Stimulated activated CD8-positive, alpha-beta memory T cell treated with anti-CD3 and anti-CD28 coated beads, Interleukin-12 subunit alpha, Interleukin-12 subunit beta, amount 100 ng/mL, for 4 hours (primary cell): ENCODE results near the gene TBC1D20.

Source experiments
- DNase-seq: peaks from one replicate; pipeline ENCODE4 v3.0.0-alpha.2; 2020; ENCODE audit warnings: low read depth

Gene TBC1D20

DNA sequence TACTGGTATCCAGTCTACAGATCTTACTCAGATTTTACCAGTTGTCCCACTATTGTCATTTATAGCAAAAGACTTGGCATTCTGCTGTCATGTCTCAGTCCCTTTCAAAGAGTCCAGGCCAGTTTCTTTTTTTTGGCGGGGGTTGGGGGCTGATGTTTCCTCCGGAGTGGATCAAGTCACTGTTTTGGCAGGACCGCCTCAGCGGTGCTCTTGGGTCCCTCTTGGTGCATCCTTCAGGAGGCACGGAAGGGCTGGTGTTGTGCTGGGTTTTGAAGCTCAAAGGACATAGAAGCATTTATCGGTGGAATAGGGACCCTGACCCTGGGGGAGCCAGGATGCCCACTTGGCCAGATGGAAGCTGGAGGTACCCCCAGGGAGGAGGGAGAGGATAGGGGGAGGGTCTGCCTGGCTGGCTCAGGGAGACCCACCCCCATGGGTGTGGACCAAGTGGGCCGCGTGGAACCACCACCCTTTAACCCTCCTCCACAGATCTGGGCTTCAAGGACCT is 43.4 kb downstream of the TBC1D20 start:
- DNase-seq = no peak

DNA sequence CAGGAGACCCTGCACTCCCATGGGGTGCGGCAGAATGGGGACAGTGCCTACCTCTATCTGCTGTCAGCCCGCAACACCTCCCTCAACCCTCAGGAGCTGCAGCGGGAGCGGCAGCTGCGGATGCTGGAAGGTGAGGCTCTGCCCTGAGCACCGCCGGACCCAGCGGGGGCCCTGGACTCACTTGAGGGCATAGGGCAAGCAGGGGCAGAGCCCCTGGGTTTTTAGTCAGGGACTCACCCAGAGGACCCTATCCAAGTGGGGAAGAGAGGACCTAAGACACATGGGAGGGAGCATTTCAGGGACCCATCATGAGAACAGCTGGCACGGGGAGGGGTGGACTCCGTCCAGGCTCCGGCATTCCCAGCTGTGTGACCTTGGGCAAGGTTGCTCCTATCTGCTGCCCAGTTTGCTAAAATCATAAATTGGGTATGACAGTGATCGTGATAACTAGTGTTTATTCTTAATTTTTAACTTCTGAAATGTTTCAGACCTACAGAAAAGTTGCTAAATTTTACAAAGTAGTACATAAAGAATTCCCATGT is 44.5 kb downstream of the TBC1D20 start:
- no peak for DNase-seq

DNA sequence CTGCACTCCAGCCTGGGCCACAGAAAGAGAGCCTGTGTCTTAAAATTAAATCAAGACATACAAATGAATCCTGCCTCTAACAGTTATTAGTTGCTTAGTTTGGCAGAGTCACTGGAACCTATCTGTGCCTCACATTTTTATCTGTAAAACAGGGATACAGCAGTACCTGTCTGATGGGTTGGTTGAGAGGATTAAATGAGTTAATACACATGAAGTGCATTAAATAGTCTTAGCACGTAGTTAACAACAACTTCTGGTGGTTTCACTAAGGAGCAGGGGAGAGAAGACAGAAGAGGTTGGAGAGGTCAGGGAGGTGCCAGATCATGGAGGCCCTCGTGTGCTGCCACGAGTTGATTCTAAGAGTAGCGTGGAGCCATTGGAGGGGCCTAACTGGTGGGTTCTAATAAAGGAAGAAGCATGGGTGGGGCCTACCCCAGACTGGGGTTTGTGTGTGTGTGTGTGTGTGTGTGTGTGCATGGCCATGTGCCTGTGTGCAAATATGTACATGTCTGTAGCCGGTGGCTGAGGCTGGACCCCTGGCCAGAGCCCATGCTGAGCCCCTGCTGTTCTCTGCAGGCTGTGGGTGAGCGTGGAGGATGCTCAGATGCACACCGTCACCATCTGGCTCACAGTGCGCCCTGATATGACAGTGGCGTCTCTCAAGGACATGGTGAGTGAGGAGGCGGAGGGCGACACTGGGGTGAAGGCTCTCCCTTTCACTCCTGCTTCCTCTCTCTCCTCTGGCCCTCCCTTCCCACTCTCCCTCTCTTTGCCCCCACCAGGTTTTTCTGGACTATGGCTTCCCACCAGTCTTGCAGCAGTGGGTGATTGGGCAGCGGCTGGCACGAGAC is 45.2 kb downstream of the TBC1D20 start:
- no peak for DNase-seq

DNA sequence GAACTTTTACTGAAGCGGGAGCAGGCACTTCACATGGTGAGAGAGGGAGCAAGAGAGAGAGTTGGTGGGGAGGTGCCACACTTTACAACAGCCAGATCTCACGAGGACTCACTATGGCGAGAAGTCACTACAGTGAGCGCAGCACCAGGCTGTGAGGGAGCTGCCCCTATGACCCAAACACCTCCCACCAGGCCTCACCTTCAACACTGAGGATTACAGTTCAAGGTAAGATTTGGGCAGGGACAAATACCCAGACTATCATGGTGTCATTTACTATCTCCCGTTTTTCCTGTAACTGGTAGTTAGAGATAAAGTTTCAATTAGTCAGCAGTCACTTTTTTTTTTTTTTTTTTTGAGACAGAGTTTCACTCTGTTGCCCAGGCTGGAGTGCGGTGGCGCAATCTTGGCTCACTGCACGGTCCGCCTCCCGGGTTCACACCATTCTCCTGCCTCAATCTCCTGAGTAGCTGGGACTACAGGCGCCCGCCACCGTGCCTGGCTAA is 46.5 kb downstream of the TBC1D20 start:
- DNase-seq = no peak

DNA sequence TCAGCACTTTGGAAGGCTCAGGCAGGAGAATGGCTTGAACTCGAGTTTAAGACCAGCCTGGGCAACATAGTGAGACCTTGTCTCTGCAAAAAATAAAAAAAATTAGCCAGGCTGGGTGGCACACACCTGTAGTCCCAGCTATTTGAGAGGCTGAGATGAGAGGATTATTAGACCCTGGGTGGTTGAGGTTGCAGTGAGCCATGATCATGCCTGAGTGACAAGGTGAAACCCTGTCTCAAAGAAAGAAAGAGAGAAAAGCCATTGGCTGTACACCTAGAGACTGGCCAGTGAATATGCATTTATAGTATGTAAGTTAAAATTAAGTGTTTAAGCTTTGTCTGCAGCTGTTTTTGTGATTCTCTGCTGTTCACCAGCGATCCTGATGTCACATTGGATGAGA is 48.2 kb downstream of the TBC1D20 start:
- no peak for DNase-seq

DNA sequence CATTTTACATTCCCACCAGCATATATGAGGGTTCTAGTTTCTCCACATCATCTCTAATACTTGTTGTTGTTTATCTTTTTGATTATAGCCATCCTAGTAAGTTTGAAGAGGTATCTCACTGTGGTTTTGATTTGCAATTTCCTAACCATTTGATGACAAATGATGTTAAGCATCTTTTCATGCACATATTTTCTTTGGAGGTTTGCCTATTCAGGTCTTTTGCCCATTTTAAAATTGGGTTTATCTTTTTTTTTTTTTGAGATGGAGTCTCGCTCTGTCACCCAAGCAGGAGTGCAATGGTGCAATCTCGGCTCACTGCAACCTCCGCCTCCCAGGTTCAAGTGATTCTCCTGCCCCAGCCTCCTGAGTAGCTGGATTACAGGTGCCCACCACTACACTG is 50.3 kb downstream of the TBC1D20 start:
- no peak for DNase-seq

DNA sequence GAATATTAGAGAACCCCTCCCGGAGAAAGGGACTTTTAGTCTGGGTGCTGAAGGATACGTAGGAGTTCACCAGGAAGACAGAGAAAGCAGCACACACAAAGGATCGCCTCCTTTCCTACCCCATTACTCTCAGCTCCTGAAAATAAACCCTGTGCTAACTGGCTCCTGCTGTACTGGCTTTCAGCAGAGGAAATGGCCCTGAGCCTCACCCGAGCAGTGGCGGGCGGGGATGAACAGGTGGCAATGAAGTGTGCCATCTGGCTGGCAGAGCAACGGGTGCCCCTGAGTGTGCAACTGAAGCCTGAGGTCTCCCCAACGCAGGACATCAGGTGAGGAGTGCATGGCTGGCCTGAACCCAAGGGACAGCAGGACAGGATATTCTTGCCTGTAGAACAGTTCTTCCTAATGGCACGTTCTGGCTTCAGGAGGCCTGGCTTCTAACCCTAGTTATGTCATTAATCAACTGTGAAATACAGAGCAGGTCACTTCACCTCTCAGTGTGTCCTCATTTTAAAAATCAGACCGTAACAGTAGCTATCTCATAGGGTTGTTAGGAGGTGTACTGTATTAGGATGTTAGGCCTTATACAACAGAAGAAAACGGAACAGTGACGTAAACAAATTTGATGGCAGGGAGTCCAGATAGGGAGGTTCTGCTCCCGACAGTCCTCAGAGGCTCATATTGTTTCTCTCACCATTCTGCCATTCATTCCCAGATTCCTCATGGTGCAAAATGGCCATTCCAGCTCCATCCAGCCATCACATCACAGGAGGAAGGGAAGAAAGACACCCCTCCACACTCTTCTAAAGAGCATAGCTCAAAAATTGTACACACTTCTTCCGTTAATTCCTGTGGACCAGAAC is 52.4 kb downstream of the TBC1D20 start:
- DNase-seq = no peak

DNA sequence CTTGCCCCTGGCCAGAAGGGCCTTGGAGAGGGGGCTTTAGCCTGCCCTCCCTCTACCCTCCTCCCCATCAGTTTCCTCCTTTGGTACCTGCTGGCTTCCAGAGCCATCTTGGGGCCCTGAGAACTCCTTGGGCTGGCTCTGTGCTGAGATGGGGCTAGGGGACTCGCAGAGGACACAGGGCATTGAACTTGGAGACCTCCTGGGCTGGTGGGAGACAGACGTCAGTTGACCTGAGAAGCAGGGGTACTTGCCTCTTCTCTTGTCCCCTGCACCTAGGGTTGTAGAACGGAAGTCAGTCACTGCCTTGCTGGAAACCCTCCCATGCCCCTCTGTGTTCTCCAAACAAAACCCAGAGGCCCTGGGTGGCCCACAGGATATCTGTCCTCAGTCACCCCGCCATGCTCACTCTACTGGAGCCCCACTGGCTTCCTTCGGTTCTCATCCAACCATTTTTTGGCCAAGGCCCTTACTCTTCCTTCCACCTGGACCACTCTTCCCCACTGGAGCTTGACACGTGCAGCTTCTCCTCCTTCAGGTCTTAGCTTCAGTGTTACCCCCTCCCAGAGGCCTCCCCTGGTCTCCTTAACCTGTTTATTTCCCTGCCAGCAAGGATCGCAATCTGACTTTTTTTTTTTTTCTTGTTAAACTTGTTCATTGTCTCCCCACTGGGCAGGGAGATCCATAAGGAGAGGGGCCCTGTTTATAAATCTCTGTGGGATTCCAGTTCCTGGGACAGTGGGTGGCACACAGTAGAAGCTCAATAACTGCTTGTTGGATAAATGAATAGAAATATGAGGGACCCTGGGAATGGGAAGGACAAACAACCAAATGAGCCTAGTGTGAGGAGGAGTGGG is 53.3 kb downstream of the TBC1D20 start:
- no peak for DNase-seq

DNA sequence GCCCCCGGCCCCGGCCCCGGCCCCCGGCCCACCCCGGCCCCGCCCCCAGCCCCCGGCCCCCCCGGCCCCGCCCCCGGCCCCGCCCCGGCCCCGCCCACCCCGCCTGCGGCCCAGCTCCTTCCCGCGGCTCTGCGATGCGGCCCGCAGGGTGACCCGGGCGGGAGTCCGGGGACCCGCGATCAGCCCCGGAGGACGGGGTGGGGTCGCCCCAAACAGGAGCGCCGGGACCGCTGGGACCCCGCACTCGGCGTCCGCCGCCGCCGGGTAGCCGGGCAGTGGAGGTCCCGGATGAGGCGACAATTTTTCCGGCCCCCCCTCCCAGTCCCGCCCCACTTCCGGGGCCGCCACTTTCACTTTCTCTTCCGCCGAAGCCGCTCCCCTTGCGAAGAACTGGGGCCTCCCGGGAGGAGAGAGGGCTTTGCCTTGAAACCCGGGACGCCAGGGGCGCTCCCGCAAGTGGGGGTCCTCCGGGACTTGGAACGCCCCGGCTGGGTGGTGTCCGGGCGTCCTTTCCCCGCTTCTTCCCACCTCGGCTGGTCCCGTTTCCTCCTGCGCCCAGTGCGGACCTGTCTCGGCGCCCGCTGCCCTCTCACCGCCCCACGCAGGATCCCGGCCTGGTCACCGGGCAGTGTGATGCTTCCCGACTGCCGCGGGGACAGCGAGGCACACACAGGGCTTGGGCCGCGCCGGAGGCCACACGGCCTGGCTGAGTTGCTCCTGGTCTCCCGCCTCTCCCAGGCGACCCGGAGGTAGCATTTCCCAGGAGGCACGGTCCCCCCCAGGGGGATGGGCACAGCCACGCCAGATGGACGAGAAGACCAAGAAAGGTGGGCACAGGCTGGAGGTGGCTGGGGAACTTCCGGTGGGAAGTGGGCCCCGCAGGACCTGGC is 54.1 kb downstream of the TBC1D20 start, which contains the start of gene RBCK1:
Gene RBCK1 (plus strand): TSS at position 347 of the 890 bp plus-strand sequence. CDS start 459 bp downstream, at position 806.
- peak; percentile 83 for DNase-seq

DNA sequence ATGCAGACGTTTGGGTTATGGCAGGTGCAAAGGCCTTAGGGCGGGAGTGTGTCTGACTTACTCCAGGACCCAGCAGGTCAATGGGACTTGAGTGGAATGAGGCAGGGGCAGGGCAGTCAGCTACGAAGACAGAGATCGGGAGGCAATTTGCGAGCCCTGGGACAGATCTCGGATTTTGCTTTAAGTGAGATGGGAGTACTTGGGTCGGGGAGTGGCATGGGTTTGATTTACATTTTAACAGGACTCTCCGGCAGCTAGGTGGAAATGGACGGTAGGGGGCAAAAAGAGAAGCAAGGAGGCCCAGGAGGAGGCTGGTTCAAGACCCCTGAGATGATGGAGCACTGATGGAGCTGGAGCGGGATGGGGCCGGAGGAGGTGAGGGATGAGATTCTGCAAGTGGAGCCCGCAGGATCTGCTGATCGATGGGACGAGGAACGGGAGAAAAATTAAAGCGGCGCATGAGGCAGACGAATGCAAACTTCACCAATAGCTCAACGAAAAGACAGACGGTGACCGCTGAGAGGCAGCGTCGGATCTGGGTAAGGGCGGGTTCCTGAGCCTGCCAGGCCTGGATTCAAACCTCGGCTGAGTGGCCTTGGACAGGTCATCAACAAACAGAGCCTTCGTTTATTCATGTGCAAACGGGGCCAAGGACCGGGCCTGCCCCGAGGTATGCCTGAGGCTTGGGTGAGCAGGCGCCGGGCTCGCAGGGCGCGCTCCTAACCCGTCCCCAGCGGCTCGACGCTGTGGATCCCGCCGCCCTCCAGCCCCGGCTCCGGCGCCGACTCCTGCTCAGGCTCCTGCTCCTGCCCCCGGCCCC is 55.0 kb downstream of the TBC1D20 start:
- peak; percentile 44 for DNase-seq

DNA sequence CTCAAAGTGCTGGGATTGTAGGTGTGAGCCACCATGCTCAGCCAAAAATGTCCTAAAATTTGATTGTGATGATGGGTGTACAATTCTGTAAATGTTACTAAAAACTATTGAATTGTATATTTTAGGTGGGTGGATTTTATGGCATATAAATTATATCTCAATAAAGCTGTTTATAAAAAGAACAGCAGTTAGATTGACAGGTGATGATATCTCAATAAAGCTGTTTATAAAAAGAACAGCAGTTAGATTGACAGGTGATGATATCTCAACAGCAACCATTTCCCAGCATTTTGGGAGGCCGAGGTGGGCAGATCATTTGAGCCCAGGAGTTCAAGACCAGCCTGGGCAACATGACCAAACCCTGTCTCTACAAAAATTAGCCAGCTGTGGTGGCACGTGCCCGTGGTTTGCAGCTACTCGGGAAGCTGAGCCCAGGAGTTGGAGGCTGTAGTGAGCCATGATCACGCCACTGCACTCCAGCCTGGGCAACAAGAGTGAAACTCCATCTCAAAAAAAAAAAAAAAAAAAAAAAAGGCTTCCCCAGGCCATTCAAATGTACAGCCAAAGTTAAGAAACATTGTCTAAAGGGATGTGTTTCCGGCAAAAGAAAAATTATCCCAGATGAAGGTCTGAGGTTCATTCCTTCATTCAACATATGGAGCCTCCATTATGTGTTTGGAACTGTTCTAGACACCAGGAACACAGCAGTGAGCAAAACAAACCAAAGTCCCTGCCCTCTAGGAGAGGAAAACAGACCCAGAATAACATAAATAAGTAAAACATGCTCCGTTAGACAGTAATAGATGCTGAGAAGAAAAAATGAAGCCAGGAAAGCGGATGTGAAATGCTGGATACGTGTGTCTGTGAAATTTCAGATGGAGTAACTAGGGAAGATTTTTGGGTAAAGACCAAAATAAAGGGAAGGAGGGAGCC is 55.9 kb downstream of the TBC1D20 start:
- DNase-seq = no peak

DNA sequence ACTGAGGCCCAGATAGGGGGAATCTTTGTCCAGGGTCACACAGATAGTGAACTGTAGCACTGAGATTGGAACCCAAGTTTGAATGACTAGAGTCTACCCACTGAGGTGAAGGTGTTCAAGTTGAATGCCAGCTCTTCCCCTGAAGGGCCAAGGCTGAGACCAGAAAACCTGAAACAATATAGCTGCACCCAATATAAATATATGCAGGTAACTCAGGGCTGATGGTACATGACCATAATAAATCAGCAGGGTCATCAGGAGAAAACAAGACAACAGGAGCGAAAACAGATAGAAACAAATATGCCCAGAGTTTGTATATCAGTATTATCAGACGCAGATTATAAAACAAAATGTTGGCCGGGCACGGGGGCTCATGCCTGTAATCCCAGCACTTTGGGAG is 58.2 kb downstream of the TBC1D20 start:
- no peak for DNase-seq

DNA sequence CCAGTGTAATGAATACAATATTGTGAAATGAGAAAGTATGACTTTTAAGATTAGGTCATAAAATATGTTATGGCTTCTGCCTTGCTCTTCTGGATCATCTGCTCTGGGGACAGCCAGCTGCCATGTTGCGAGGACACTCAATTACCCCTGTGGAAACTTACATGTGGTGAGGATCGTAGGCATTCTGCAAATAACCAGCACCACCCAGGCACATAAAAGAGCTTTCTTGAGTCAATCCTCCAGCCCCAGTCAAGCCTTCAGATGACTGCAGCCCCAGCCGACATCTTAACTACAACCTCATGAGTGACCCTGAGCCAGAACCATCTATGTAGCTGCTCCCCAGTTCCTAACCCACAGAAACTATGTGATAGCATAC is 58.8 kb downstream of the TBC1D20 start:
- DNase-seq = no peak

DNA sequence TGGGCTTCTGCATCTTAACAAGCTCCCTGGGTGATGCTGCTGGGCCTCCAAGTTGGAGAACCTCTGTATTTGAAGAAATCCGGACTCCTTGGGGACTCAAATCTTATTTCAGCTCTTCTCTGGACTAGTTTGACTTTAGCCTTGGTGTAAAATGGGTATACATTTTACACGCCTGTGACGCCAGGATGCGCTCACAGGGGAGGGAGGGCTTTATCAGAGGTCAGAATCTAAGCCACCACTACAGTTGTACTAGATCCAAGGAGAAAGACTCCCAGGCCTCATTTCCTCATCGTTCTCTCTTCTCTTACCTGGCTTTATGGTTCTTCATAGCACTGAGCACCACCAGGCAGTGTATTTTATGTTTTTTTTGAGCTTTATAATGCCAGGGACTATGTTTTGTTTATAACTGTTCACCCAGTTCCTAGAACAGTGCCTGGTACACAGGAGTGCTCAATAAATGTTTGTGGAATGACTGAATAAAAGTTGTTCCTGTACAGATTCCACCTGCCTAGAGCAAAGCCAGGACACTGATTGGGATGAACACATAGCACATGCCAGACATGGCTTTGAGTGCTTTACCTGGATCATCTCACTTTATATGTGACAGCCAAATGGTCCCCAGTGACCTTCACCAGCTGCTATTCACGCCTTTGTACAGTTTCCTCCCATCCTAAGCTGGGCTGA is 59.3 kb downstream of the TBC1D20 start:
- no peak for DNase-seq

DNA sequence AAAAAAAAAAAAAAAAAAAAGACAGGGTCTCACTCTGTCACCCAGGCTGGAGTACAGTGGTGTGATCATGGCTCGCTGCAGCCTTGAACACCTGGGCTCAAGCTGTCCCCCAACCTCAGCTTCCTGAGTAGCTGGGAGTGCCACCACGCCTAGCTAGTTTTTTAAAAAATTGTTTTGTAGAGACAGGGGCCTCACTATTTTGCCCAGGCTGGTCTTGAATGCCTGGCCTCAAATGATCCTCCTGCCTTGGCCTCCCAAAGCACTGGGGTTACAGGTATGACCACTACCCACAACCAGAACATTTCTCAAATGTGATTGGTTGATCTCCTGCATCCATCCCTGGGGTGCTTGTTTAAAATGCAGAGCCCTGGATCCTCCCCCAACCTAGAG is 59.8 kb downstream of the TBC1D20 start:
- DNase-seq = no peak

DNA sequence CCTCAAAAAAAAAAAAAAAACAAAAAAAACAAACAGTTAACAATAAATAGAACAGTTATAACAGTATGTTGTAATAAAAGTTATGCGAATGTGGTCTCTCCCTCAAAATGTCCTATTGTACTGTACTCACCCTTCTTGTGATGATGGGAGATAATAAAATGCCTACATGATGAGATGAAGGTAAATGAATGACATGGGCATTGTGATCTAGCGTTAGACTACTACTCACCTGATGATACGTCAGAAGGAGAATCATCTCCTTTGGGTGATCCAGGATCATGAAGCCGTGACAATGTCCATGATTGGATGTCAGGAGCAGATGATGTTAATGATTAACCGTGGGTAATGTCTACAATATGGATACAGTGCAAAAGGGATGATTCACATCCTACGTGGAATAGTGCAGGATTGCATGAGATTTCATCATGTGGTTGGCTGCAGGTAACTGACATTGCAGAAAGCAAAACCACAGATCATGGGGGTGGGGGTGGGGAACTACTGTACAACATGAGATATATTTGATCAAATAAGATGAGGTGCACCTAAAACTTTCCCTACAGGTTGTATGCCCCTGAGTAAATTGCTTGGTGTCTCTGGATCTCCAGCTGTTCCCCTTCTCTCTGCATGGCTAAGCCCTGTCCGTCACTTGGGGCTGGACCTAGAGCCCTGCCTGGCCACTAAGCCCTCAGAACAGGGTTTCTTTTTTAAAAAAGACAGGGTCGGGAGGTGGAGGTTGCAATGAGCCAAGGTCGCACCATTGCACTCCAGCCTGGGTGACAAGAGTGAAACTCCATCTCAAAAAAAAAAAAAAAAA is 60.4 kb downstream of the TBC1D20 start:
- no peak for DNase-seq
